ENCODE measurements around the gene SPEG. TPM values are rescaled to one million over a fixed set of nuclear protein-coding genes. Genes with fewer than 3 reads are reported as not detected.

The SPEG gene
- total RNA-seq, 4 donors from 2014 or later, result 12.4 to 28.9 (median 17.7) TPM

GRCh38 chr2:219494952-219495530, 60.4 kb downstream of the SPEG start:
- ATAC-seq (ENCODE audit: low FRiP score) (no peak), DNase-seq (ENCODE audit: low spot score) (no peak)
- TF ChIP-seq CTCF (IDR thresholded peaks at IDR 0.05), result peak in 1 of 3 donors; percentile 4

- peak; percentile 38 for DNase-seq (ENCODE audit: low spot score)
- no peak for ATAC-seq (ENCODE audit: low FRiP score)
- TF ChIP-seq CTCF (IDR thresholded peaks at IDR 0.05), result no peak
Measured at GRCh38 chr2:219495531-219496122, 61.0 kb downstream of the SPEG start.

GRCh38 chr2:219496247-219496824, 61.7 kb downstream of the SPEG start:
- no peak for ATAC-seq (ENCODE audit: low FRiP score)
- no peak for TF ChIP-seq CTCF (IDR thresholded peaks at IDR 0.05)
- no peak for DNase-seq (ENCODE audit: low spot score)

GRCh38 chr2:219496825-219497494, 62.3 kb downstream of the SPEG start:
- ATAC-seq (ENCODE audit: low FRiP score), result no peak
- no peak for TF ChIP-seq CTCF (IDR thresholded peaks at IDR 0.05)
- no peak for DNase-seq (ENCODE audit: low spot score)

GRCh38 chr2:219497495-219498279, 63.0 kb downstream of the SPEG start:
- peak; percentile 82 for ATAC-seq (ENCODE audit: low FRiP score)
- TF ChIP-seq CTCF (IDR thresholded peaks at IDR 0.05), result no peak
- DNase-seq (ENCODE audit: low spot score), result peak; percentile 70

- peak; percentile 94 for DNase-seq (ENCODE audit: low spot score)
- ATAC-seq (ENCODE audit: low FRiP score), result peak; percentile 93
- no peak for TF ChIP-seq CTCF (IDR thresholded peaks at IDR 0.05)
Measured at GRCh38 chr2:219498280-219499057, 63.8 kb downstream of the SPEG start, which contains the start of gene GMPPA. Gene GMPPA, plus strand, starts transcription at chr2:219498891. Its CDS starts 1,085 bp downstream, at chr2:219499976.
